Mesothelial cell of epicardium (in vitro differentiated cells): Measurements from ENCODE around the gene B3GNT2. TPM values are rescaled to one million over a fixed set of nuclear protein-coding genes. Genes with fewer than 3 reads are reported as not detected.

Experiments used
- DNase-seq, 2 experiments: peaks; one replicate each; pipeline ENCODE4 v3.0.0; 2021; ENCODE audit warnings: low spot score in 2 of 2; ENCODE audit not compliant: unreplicated experiment in 2 of 2
- H3K27ac Mint-ChIP-seq: 2 replicates; pipeline ENCODE4 v1.8.0; 2021; ENCODE audit warnings: mixed read lengths
- H3K27me3 Mint-ChIP-seq: 2 replicates; pipeline ENCODE4 v1.8.0; 2021; ENCODE audit warnings: low read depth, mixed read lengths
- H3K36me3 Mint-ChIP-seq: 2 replicates; pipeline ENCODE4 v1.8.0; 2021; ENCODE audit warnings: mixed read lengths
- H3K4me1 Mint-ChIP-seq: 2 replicates; pipeline ENCODE4 v1.8.0; 2021; ENCODE audit warnings: mixed read lengths
- H3K4me3 Mint-ChIP-seq: 2 replicates; pipeline ENCODE4 v1.8.0; 2021; ENCODE audit warnings: mild to moderate bottlenecking, moderate library complexity, mixed read lengths
- H3K9me3 Mint-ChIP-seq: 2 replicates; pipeline ENCODE4 v1.8.0; 2021; ENCODE audit warnings: mixed read lengths
- total RNA-seq: library from RNA; stranded (reverse); gene quantifications from 3 replicates; pipeline ENCODE4 v1.2.1, GENCODE V29; 2021
- TF ChIP-seq, protein P1 (sequence below): fragments of 200-600 bp; sonication (generic); IDR thresholded peaks from one replicate; pipeline ENCODE4 v1.5.0; 2021; ENCODE audit warnings: antibody characterized with exemption; ENCODE audit not compliant: unreplicated experiment

The B3GNT2 gene
- total RNA-seq, 1 donor from 2014 or later, result 24.8 TPM

DNA sequence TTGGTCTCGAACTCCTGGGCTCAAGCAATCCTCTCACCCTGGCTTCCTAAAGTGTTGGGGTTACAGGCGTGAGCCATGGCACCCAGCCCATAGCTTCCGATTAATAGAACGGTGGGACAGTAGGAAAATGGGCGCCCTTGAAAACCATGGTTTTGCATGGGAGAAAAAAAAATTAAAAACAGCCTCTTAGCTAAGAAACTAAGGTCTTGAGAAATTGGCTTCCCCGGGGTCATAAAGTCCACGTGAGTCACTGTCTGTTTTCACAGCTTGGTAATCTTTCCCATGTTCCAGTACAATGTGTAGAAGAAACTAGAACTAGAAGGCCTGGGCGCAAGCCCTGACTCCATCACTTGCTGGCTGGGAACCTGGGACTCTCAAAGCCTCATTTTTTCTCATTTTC is 20.7 kb downstream of the B3GNT2 start:
- no peak for DNase-seq
- H3K36me3 Mint-ChIP-seq, result peaks cover 19% of the 10 kb centered on the region
- H3K4me1 Mint-ChIP-seq, result peaks cover 28% of the 10 kb centered on the region
- H3K9me3 Mint-ChIP-seq, result peaks cover 20% of the 10 kb centered on the region
- no peaks in the 10 kb centered on the region for H3K27me3 Mint-ChIP-seq
- peak overlapping the region; percentile 19 for H3K27ac Mint-ChIP-seq
- TF ChIP-seq, protein P1, sequence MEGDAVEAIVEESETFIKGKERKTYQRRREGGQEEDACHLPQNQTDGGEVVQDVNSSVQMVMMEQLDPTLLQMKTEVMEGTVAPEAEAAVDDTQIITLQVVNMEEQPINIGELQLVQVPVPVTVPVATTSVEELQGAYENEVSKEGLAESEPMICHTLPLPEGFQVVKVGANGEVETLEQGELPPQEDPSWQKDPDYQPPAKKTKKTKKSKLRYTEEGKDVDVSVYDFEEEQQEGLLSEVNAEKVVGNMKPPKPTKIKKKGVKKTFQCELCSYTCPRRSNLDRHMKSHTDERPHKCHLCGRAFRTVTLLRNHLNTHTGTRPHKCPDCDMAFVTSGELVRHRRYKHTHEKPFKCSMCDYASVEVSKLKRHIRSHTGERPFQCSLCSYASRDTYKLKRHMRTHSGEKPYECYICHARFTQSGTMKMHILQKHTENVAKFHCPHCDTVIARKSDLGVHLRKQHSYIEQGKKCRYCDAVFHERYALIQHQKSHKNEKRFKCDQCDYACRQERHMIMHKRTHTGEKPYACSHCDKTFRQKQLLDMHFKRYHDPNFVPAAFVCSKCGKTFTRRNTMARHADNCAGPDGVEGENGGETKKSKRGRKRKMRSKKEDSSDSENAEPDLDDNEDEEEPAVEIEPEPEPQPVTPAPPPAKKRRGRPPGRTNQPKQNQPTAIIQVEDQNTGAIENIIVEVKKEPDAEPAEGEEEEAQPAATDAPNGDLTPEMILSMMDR, result no peak
- no peak overlapping the region for H3K4me3 Mint-ChIP-seq

DNA sequence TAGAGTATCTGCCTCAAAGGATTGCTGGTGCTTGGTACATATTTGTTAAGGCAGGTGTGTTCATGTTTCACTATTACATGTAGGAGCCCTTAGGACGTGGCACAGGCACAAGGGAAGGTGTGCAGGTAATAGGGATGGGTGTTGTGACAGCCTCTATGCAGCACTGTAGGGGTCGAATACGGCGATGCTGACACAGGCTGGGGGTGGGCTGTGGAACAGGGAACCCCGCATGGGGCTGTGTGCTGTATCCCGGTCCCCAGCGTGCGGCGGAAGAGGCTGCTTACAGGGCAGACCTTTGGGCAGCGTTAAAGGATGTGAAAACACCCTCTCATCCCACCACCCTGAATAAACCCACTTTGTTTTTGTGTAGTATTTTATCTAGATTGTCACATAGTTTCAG is 21.5 kb downstream of the B3GNT2 start:
- Mint-ChIP-seq H3K4me1 (peaks cover 28% of the 10 kb centered on the region), H3K27ac (peak overlapping the region; percentile 28), H3K27me3 (no peaks in the 10 kb centered on the region), H3K9me3 (peaks cover 13% of the 10 kb centered on the region), H3K4me3 (no peak overlapping the region), H3K36me3 (peaks cover 18% of the 10 kb centered on the region)
- DNase-seq, result no peak
- TF ChIP-seq, protein P1, result no peak

DNA sequence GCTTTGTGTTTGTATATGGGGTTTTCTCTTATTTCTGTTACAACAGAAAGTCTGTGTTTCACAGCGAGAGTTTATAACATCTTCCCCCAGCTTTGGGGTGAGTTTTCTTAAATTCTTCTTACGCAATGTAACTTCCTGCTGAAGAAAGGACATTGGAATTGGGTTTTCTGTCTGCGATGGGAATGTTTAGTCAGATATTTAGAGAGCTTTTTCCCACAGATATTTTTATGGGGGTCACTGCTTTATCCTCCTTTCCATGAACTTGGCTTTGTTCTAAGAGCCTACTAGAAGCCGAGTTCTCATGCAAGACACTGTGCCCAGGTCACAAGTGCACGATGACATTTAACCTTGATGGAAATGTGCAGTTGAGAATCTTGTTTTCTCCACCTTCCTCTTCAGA is 22.1 kb downstream of the B3GNT2 start:
- Mint-ChIP-seq H3K9me3 (peaks cover 13% of the 10 kb centered on the region), H3K27ac (peak overlapping the region; percentile 14), H3K4me1 (peaks cover 28% of the 10 kb centered on the region), H3K4me3 (no peak overlapping the region), H3K36me3 (peaks cover 23% of the 10 kb centered on the region), H3K27me3 (no peaks in the 10 kb centered on the region)
- TF ChIP-seq, protein P1, result no peak
- DNase-seq, result no peak

DNA sequence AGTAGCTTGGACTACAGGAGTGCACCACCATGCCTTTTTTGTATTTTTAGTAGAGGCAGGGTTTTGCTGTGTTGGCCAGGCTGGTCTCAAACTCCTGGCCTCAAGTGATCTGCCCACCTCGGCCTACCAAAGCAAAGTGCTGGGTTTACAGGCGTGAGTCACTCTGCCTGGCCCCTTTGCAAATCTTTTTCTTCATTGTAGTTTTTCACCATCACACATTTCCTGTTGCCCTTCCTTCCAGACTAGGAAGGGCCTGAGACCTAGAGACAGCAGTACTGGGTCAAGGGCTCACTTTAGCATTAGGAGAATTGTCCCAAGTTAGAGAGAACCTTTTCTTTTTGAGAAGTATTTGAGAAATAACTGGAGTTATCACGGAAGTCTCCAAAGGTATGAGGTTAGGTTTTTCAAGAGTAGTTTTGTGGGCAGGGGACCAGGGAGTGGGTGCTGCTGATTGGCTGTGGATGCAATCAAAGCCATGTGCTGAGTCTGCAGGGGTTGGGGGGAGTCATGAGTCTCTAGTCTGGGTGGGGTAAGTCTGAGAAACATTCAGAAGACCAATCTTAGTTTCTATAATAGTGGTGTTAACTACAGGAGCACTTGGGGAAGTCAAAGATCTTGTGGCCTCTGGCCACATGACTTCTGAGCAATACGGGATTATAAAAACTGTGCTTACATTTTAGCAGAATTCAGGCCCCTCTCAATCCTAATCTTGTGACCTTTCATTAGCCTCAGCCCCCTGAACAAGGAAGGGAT is 23.7 kb downstream of the B3GNT2 start:
- H3K27me3 Mint-ChIP-seq, result no peaks in the 10 kb centered on the region
- H3K4me1 Mint-ChIP-seq, result peaks cover 21% of the 10 kb centered on the region
- H3K36me3 Mint-ChIP-seq, result peaks cover 32% of the 10 kb centered on the region
- TF ChIP-seq, protein P1, result no peak
- H3K9me3 Mint-ChIP-seq, result peaks cover 13% of the 10 kb centered on the region
- no peak overlapping the region for H3K27ac Mint-ChIP-seq
- H3K4me3 Mint-ChIP-seq, result no peak overlapping the region
- DNase-seq, result peak in 1 of 2 experiments; percentile 2

DNA sequence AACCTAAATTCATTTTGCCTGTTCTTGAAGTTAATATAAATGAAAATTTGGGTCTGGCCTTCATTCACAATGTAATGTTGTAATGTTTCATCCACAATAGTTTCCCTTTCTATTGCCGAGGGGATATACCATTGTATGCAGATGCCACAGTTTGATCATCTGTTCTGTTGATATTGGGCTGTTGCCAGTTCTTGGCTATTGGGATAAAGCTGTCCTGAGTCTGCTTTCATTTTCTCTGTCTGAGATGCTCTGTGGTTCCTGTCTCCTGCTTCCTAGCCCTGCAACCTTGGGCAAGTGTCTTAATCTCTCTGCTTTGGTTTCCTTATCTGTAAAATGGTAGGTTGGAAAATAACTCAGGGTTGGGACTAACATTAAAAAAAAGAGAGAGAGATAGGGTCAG is 25.2 kb downstream of the B3GNT2 start:
- Mint-ChIP-seq H3K4me1 (peaks cover 8% of the 10 kb centered on the region), H3K36me3 (peaks cover 43% of the 10 kb centered on the region), H3K27me3 (no peaks in the 10 kb centered on the region), H3K4me3 (no peak overlapping the region), H3K27ac (no peak overlapping the region), H3K9me3 (peaks cover 13% of the 10 kb centered on the region)
- TF ChIP-seq, protein P1, result no peak
- DNase-seq, result no peak

DNA sequence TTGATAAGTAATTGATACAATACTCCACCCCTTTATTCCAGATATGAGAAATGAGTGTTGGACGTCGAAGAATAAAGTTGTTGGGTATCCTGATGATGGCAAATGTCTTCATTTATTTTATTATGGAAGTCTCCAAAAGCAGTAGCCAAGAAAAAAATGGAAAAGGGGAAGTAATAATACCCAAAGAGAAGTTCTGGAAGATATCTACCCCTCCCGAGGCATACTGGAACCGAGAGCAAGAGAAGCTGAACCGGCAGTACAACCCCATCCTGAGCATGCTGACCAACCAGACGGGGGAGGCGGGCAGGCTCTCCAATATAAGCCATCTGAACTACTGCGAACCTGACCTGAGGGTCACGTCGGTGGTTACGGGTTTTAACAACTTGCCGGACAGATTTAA is 26.3 kb downstream of the B3GNT2 start:
- H3K27me3 Mint-ChIP-seq, result no peaks in the 10 kb centered on the region
- peak in 1 of 2 experiments; percentile 1 for DNase-seq
- H3K4me3 Mint-ChIP-seq, result no peak overlapping the region
- TF ChIP-seq, protein P1, result no peak
- peaks cover 43% of the 10 kb centered on the region for H3K36me3 Mint-ChIP-seq
- H3K27ac Mint-ChIP-seq, result no peak overlapping the region
- peaks cover 4% of the 10 kb centered on the region for H3K4me1 Mint-ChIP-seq
- peaks cover 13% of the 10 kb centered on the region for H3K9me3 Mint-ChIP-seq
